ENCODE data around the gene NR1H3.

DNA sequence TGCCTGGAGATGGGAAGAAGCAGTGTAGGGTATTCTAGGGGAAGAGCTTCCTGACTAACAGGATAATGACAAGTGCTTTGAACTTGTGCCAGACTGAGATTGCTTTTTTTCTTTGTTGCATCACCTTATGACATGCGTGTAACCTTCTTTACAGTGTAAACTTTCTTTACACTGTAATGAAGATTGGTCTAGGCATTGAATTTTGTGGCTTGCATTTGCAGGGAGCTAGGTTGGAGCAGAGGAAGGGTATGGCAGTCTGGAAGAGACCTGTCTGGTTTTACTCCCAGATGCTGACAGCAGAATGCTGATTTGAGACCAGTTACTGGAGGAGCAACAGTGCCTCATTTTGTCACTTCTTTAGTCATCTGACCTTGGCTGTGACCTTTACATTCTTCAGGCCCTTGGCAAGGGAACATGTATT, 37.4 kb upstream of the NR1H3 start:
- TF ChIP-seq POLR2AphosphoS5 (IDR thresholded peaks at IDR 0.05) (peak in 1 of 3 donors; percentile 30), EP300 (IDR thresholded peaks at IDR 0.05) (no peak)
- TF ChIP-seq, protein P1, sequence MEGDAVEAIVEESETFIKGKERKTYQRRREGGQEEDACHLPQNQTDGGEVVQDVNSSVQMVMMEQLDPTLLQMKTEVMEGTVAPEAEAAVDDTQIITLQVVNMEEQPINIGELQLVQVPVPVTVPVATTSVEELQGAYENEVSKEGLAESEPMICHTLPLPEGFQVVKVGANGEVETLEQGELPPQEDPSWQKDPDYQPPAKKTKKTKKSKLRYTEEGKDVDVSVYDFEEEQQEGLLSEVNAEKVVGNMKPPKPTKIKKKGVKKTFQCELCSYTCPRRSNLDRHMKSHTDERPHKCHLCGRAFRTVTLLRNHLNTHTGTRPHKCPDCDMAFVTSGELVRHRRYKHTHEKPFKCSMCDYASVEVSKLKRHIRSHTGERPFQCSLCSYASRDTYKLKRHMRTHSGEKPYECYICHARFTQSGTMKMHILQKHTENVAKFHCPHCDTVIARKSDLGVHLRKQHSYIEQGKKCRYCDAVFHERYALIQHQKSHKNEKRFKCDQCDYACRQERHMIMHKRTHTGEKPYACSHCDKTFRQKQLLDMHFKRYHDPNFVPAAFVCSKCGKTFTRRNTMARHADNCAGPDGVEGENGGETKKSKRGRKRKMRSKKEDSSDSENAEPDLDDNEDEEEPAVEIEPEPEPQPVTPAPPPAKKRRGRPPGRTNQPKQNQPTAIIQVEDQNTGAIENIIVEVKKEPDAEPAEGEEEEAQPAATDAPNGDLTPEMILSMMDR (IDR thresholded peaks at IDR 0.05): no peak
